COLO668 (cell line): ENCODE data around the gene CD79B.

Experiments
- DNase-seq: peaks from one replicate; lab custom pipeline; 2025; ENCODE audit not compliant: unreplicated experiment; lab: John Stamatoyannopoulos, UW

CD79B gene

DNA sequence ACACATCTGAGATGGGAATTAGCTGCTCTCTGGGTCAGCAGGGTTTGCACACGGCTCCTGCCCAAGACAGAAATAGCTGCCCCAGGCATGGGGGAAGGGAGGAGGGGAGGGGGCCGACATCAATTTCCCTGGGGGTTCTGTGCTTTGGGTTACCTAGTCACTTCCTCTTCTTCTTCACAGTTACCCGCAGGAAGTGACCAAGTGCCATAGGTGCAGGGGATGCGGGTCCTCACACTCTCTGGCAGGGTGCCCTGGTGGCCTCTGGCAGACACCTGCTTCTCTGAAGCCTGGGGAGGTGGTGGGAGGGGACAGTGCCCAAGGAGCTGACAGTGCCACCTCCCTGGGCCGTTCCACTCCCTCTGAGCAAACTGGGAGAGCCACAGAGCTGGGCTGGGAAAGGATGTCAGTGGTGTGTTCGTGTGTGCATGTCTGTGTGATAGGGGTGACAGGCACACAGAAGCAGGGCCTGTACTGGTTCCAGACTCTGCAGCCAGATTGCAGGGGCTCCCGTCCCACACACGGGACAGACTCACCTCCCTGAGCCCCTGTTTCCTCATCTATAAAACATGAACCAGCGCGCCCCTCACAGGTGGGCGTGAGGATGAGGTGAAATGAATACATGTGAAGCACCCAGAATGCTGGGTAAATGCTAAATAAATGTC lies 22.4 kb upstream of the CD79B start:
- peak; percentile 2 for DNase-seq

DNA sequence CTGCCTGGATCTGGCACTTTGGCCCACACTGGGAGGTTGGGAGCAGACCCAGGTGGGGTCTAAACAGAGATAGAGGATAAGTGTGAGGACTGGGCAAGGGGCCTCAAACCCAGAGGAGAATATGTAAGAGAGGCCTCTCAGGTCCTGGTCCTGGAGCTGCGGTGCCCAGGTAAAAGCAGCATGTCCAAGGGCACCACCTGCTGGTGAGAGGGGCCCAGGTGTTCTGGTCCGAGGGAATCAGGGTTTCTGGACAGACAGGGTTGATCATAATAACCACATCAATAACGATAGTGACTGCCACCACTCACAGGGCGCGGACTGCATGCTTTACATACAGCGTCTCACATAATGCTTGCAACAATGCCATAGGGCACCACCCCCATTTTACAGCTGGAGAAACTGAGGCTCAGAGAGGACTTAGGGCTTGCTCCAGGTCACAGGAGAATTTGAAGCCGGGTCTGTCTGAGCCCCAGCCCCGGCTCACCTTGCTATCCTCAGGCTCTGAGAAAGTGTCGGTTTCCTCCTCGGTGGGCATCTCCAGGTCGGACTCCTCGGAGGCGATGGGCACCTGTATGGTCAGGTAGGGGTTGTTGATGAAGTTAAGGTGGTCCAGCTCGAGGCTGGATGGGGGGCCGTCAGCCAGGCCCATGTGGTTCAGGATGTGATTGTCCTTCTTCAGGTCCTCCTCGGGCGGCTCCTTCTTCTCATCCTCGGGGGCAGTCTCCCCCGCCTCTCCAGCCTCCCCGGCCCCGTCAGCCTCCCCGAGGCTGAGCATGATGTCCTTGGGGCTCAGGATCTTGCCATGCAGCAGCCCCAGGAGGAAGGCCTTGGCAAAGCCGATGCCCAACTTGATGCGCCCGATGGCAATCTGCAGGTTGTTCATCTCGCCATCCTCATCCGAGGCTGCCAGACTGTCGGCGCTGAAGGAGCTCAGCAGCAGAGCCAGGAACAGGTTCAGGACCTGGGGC lies 19.1 kb upstream of the CD79B start:
- DNase-seq = peak; percentile 37

DNA sequence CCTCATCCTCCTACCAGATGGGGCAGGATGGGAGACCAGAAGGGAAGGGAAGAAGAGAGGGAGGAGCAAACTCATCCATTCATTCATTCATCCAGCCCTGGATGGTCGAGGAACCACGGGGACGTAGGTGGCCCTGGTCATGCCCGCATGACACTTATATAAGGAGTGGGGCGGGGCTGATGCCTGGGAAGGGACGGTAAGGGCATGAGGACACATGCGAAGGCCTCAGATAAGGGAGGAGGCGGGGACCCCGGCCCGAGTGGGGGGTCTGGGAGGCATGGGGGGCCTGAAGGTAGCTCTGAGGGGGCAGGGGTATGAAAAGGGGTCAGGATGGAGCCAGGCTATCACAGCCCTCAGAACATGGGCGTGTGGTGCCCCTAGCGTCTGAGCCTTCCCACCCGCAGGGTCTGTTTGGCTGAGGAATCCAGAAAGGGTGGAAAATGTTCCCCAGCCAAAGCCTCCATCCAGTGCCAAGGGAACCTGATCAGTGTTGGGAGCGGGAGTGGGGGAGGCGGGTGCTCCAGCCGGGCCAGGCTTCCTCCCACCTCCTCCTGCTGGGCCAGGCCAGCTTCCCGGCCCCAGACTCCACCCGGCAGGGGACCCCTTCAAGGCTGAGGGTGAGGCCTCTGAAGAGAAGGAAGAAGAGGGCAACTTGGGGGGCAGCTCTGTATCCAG lies 17.6 kb upstream of the CD79B start:
- DNase-seq = no peak

DNA sequence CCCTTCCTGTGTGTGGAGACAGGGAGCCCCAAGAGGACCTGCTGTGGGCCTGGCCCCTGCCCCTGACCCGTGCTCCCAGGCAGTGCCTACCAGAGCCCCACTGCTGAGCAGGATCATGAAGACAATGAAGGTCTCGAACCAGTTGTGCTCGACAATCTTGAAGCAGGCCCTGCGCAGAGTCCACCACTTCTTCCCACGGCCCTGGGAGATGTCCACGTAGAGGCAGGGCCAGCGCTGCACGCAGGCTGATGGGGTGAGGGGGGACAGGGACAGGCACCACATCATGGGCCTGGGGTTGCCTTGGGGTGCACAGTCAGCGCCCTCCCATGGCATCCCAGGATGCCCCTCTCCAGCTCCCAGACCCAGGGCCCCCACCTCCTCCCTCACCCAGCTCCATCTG lies 16.4 kb upstream of the CD79B start:
- DNase-seq = no peak

DNA sequence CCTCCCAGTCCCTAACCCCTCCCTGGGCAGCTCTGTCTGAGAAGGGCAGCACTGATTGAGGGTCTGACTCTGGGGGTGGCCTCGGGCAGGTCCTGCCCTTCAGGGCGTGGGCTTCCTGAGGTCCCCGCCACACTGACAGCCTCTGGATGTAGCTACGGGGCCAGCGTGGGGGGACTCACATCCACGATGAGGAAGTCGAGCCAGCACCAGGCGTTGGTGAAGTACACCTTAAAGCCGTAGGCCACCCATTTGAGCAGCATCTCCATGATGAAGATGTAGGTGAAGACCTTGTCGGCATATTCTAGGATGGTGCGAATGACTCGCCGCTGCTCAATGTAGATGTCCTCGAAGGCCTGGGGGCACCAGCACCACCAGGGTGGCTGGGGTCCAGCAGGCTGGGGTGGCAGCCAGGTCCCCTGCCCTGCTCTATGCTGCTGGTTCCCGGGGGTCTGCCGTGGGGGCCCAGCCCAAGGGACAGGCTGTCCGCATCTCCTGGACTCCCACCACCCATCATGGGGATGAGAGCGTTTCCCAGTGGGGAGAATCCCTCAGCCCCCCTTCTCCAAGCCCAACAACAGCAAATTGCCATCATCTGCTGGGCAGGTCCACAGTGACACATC lies 15.7 kb upstream of the CD79B start:
- DNase-seq = no peak

DNA sequence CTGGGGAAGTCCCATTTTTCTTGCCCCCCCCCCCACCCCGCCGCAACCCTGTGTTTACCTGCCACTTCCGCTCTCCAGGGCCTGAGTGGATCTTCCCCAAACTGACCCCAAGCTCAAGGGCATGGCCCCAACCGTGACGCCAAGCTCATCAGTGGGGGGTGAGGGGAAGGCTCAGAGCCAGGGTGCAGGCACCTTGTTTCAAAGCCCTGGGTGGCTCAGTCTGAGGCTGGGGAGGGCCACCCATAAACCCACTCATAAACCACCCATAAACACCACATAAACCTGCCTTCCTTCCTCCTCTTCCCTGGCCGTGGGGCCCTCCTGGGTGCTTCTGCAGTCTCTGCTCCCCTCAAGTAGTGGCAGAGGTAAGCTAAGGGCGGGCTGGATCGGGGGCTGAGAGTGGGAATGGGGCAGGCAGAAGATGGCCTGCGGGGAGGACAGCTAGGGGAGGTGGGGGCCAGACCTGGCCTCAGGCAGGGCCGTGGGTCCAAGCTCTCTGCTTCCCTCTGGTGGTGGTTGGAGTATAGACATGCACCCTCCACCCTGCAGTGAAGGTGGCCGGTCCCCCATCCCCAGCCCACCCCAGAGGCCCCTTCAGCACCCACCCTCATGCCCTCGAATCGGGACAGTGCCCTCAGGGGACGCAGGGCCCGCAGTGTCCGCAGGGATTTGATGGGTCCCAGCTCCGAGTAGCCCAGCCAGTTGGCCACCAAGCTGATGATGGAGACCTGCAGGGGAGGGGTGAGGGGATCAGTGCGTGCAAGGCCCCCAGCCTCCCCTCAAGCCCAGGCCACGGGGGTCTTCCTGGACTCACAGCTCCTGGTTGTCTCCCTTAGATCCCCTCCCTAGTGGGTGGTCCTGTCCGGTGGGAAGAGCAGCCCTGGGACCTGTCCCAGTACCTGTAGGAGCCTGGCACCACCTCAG lies 14.6 kb upstream of the CD79B start:
- DNase-seq = peak; percentile 7

DNA sequence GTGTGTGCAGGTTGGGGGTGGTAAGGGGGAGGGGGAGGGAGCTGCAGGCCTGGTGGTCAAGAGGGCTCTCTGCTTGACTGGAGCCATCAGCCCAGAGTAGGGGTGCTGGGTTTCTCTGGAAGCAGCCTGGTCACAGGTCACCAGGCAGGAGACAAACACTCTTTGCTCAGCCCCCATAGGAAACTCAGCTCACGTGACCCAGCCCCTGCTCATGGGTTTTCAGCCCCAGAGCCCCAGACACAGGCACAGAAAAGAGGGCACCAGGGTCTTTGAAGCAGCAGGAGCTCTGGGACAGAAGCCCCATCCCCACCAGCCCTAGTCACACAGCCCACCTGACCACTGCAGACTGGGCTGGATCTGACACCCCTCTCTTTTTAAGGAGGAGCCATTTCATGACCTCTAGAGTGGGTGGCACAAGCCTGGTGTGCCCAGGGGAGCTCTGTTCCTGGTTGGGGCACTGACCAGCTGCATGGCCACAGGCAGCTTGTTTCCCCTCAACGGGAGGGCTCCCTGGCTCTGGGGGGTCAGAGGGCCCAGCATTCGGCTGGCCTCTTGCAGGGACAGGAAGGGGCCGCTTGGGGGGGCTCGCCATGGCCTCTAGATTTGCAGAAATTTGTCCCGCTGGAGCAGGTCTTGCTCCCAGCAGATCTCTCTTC lies 13.8 kb upstream of the CD79B start:
- no peak for DNase-seq

DNA sequence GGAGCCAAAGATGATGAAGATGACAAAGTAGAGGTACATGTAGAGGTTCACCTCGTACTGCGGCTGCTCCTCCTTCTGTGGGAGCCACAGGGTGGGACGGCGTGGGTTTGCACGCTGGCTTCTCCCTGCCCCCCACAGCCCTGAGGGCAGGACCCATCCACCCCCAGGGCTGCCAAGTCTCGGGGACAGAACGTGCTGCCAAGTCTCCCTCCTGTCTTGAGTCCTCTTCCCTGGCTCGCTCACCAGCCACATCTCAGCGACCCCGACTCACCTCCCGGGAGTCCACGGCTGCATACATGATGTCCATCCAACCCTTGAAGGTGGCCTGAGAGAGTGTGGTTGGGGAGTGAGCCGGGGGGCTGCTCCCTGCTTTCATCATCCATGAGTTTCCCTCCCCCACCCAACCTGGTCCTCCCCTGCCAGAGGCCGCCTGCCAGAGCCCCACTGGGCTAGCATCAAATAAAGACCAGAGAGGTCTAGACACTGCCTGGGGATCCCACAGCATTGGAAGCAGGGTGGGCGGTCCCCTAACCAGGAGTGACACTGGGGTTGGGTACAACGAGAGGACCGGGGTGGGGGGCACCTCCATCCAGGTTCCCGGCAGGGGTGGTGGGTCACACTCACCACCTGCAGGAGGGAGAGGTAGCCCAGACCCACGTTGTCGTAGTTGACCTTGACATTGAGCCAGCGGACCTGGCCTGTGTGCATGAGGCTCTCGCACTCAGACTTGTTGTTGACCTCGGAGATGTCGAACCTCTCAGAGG lies 12.8 kb upstream of the CD79B start:
- DNase-seq = no peak

DNA sequence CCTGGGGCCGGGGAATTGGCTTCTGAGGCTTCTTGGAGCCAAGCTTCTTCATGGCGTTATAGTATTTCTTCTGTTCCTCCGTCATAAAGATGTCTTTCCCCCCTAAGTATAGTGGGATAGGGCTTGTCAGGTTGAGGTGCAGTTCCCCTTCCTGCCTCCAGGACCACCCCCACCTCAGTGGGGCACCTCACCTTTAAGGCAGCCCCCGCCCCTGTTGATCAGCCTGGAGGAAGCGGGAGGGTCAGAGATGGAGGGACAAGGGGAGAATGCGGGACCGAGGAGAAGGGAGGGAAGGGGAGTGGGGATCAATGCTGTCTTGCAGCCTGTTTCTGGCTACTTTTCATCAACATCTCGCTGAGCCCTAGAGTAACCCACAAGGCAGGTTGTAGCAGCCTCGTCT lies 11.6 kb upstream of the CD79B start:
- DNase-seq = no peak

DNA sequence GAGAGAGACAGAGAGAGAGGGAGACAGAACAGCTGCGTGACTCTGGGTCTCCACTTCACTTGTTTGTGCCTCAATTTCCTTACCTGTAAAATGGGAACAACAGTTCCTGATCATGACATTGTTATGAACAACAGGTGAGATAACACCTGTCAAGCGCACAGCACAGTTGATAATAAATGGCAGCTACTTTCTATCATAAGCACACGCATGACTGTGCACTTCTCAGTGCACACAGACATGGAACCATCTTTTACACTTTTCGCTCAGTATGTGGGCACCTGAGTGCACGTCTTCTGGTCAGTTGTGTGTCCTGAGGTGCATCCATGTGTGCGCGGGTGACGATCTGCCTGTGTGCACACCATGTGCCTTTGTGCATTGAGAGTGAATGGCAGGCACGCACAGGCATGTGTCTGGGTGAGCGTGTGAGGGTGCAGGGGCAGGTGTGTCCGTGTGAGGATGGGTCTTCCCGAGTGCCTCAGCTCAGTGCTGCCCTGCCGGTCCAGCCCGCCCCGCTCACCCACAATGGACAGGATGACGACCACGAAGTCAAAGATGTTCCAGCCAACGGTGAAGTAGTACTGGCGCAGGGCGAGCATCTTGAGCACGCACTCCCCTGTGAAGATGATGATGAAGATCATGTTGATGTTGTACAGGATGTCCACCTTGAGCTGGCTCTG lies 10.3 kb upstream of the CD79B start:
- no peak for DNase-seq

DNA sequence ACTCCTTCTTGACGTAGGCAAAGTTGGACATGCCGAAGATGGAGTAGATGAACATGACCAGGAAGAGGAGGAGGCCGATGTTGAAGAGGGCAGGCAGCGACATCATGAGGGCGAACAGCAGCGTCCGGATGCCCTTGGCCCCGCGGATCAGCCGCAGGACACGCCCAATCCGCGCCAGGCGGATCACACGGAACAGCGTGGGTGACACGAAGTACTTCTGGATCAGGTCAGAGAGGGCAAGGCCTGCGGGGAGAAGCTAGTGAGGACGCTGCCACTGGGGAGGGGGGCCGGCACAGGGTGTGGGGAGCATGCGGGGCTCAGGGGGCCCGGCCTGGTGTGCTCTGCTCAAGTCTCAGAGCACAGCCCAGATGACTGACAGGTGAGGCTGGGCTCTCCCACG lies 9.6 kb upstream of the CD79B start:
- DNase-seq = no peak

DNA sequence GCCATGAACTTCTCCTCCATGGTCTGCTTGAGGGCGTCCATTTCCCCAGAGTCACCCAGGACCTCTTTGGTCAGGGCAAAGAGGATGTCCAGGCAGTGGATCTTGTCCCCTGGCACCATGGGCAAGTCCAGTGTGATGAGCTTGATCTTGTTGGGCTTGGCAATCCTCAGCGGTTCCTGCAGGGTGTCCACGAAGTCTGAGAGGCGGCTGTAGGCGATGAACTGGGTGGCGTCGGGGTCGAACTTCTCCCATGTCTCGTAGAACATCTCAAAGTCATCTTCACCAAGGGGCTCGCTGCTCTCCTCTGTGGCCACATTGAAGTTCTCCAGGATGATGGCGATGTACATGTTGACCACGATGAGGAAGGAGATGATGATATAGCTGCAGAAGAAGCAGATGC lies 9.0 kb upstream of the CD79B start:
- DNase-seq = no peak

DNA sequence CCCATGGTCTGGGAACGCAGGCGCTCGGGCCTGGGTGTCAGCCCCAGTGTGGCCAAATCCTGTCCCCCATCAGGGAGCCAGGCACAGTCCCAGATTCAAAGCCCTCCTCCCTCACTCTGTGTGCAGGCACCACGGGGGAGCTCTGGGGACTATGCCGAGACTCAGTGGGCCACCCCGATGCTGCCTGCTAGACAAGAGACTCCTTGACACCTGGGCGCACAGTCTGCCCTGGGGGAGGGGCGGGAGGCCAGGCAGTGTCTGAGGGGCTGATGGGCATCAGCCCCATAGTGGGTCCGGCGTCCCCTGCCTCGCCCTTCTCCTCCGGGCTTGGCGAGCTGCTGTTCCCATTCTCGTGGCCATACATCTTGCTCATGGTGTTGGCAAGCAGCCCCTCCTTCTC lies 8.5 kb upstream of the CD79B start:
- DNase-seq = no peak

DNA sequence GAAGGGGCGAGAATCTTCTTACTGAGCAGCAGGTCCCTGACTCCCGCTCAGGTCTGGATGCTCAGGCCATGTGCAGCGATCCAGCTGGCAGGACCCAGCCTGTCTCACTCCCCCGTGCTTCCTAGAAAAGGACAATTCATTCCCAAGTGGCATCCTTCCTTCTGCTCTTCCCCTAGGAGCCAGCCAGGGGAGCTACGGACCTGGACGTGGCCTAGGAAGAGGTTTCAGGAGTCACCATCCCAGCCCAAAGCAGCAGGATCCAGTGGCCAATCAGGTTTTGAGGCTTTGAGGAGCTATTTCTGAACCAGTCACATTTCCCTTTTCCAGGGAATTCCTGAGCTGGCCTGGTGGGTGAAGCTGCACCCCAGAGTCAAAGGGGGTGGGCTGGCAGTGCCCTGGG lies 7.8 kb upstream of the CD79B start:
- no peak for DNase-seq

DNA sequence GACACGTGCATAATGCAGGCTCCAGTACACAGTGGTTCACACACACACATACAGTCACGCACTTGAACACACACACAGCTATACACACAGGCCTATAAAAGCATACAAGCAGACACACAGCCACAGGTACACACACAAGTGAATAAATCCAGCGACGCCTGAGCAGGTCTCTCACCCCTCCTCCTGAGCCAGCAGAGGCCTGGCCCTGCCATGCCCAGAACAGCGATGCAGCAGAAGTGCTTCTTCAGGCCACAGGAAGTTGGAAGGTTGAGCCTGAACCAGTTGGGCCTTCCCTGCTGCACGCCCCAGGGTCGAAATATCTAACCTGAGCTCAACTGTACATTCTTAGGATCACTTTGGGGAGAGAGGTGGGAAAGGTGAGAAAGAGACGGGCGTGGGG lies 7.3 kb upstream of the CD79B start:
- DNase-seq = no peak

DNA sequence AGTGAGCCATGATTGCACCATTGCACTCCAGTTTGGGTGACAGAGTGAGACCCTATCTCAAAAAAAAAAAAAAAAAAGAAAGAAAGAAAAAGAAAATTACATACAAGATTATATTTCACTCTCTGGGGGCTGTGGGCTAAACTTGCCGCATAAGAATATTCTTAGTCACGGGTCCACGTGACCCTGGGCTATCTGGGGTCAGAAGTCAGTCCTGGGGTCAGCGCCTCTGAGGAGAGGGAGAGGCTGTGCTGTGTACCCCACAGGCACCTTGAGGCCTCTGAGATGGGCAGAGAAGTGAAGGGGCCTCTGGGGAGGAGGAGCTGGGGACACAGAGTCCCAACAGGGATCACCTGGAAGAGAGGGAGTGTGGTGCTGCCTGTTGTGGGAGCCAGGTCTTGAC lies 5.8 kb upstream of the CD79B start:
- DNase-seq = no peak

DNA sequence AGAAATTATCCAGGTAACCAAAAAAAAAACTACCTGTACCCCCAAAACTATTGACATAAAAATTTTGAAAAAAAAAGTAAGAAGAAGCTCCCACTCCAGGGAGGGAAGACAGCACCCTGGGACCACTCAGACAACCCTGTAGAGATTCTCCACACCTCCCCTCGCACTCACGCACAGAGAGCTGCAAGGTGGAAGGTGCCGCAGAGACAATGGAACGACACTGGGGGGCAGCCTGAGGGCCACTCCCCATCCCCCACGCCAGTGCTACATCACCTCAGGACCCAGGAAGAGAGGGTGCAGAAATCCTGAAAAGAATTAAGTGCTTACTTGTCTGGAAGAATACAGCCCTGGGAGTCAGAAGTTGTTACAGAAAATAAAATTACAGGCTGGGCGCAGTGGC lies 5.2 kb upstream of the CD79B start:
- no peak for DNase-seq
